DOHH2 (cell line): ENCODE data around the gene SLC19A1.

Source experiments
- EZH2phosphoT487 ChIP-seq: fragments of 200-600 bp; sonication (generic); IDR thresholded peaks from 2 replicates; pipeline ENCODE4 v1.6.1; 2017; ENCODE audit warnings: borderline replicate concordance, mild to moderate bottlenecking, antibody characterized with exemption, low read length, moderate library complexity, mixed read lengths
- TF ChIP-seq, protein P1 (sequence below): fragments of 200-600 bp; sonication (generic); IDR thresholded peaks from one replicate; pipeline ENCODE4 v1.5.1; 2014; ENCODE audit warnings: antibody characterized with exemption, mild to moderate bottlenecking, low read depth, low read length; ENCODE audit not compliant: poor library complexity, severe bottlenecking

DNA sequence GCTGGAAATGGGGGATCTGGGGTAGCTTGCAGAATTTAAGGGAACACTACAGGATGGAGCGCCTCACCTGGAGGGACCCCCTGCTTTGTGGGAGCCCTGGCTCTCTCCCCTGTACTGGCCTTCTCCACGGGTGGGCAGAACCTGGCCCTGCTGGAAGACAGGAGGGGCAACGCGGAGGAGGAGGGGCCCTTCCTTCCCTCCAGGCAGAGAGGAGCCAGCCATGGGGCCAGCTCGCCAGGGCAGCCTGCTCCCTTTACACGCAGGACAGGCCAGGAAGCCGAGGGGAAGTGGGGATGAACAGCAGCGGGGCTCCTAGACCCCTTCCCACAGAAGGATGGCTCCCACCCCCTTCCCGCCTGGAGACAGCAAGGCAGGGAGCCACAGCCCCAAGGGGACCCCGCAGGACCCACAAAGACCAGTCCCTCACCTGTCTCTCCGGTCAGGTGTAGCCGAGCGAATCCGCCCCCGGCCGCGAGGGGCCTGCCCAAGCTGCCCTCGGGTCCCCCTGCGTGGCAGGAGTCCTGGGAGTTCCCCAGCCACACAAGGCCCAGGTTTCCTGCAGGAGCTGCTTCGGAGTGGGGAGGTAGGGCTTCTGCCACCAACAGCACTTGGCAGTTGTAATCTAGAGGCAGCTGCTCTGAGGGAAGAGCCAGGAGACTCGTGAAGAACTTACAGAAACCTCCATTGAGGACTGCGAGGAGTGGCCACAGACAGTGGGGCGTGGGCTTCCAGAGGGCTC, 1.6 kb upstream of the SLC19A1 start:
- TF ChIP-seq, protein P1, sequence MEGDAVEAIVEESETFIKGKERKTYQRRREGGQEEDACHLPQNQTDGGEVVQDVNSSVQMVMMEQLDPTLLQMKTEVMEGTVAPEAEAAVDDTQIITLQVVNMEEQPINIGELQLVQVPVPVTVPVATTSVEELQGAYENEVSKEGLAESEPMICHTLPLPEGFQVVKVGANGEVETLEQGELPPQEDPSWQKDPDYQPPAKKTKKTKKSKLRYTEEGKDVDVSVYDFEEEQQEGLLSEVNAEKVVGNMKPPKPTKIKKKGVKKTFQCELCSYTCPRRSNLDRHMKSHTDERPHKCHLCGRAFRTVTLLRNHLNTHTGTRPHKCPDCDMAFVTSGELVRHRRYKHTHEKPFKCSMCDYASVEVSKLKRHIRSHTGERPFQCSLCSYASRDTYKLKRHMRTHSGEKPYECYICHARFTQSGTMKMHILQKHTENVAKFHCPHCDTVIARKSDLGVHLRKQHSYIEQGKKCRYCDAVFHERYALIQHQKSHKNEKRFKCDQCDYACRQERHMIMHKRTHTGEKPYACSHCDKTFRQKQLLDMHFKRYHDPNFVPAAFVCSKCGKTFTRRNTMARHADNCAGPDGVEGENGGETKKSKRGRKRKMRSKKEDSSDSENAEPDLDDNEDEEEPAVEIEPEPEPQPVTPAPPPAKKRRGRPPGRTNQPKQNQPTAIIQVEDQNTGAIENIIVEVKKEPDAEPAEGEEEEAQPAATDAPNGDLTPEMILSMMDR: no peak
- no peak for TF ChIP-seq EZH2phosphoT487
